NCI-H345 treated with DMSO at 0.1 percent for 48 hours (cell line): ENCODE data around the gene PRDM15.
A peak's percentile ranks its signal among the peaks of the same experiment; 100 is the strongest.

Experiments
- DNase-seq: peaks from one replicate; lab custom pipeline; 2025; ENCODE audit not compliant: unreplicated experiment; lab: John Stamatoyannopoulos, UW

Gene PRDM15

GRCh38 chr21:41766883-41767605, 112.1 kb downstream of the PRDM15 start, which contains the start of gene RIPK4:
TSS of gene RIPK4 (minus strand) at chr21:41767052. CDS start at chr21:41767041, 11 bp downstream.
- peak; percentile 84 for DNase-seq

GRCh38 chr21:41765973-41766882, 112.9 kb downstream of the PRDM15 start:
- no peak for DNase-seq

GRCh38 chr21:41765420-41765821, 113.7 kb downstream of the PRDM15 start:
- DNase-seq: no peak

GRCh38 chr21:41764558-41765419, 114.4 kb downstream of the PRDM15 start:
- DNase-seq: no peak

GRCh38 chr21:41763996-41764395, 115.1 kb downstream of the PRDM15 start:
- DNase-seq: no peak

GRCh38 chr21:41763398-41763931, 115.7 kb downstream of the PRDM15 start:
- DNase-seq: no peak

GRCh38 chr21:41762753-41763152, 116.4 kb downstream of the PRDM15 start:
- DNase-seq: no peak

- no peak for DNase-seq
Measured at GRCh38 chr21:41761934-41762635, 117.1 kb downstream of the PRDM15 start.

- no peak for DNase-seq
Measured at GRCh38 chr21:41761211-41761933, 117.8 kb downstream of the PRDM15 start.

GRCh38 chr21:41760411-41760810, 118.7 kb downstream of the PRDM15 start:
- no peak for DNase-seq

GRCh38 chr21:41759926-41760325, 119.2 kb downstream of the PRDM15 start:
- no peak for DNase-seq

- DNase-seq: no peak
Measured at GRCh38 chr21:41759214-41759840, 119.8 kb downstream of the PRDM15 start.

- no peak for DNase-seq
Measured at GRCh38 chr21:41758550-41758949, 120.6 kb downstream of the PRDM15 start.

GRCh38 chr21:41755934-41756773, 123.0 kb downstream of the PRDM15 start:
- no peak for DNase-seq

GRCh38 chr21:41755258-41755933, 123.7 kb downstream of the PRDM15 start:
- DNase-seq: no peak

GRCh38 chr21:41754479-41754891, 124.7 kb downstream of the PRDM15 start:
- DNase-seq: no peak

GRCh38 chr21:41753006-41753898, 125.9 kb downstream of the PRDM15 start:
- DNase-seq: no peak
